PC-9 (cell line): ENCODE measurements around the gene INHBB. TPM values are rescaled to one million over a fixed set of nuclear protein-coding genes. Genes with fewer than 3 reads are reported as not detected.
A peak's percentile ranks its signal among the peaks of the same experiment; 100 is the strongest.

Experiments
- BruUV-seq: library from RNA; stranded (reverse); fragments of 400-500 nt; replicated peaks from 2 replicates; lab custom pipeline; 2021; lab: Mats Ljungman, UMichigan
- CTCF ChIA-PET: fragments of 300-600 bp; sonication (Branson Sonifier 250); formaldehyde crosslinking; loops from one replicate; lab custom pipeline; 2022; ENCODE audit warnings: antibody characterized with exemption; lab: Charles Lee
- POLR2A ChIA-PET: fragments of 300-600 bp; sonication (Branson Sonifier 250); formaldehyde crosslinking; loops from one replicate; lab custom pipeline; 2022; ENCODE audit warnings: antibody characterized with exemption; ENCODE audit not compliant: unreplicated experiment; lab: Charles Lee
- DNase-seq, 2 experiments: peaks; one replicate each; pipeline versions ENCODE4 v3.0.0 to v3.0.0-alpha.2; 2015 to 2022; ENCODE audit warnings: mixed read lengths in 1 of 2
- H2AFZ ChIP-seq: fragments of 200-600 bp; sonication (generic); 2 replicates; pipeline ENCODE4 v1.8.1; 2017; ENCODE audit warnings: antibody characterized with exemption
- H3F3A ChIP-seq: fragments of 200-600 bp; sonication (generic); 2 replicates; pipeline ENCODE4 v1.8.1; 2017; ENCODE audit warnings: antibody characterized with exemption, mild to moderate bottlenecking, low read depth; ENCODE audit not compliant: insufficient read depth
- H3K27ac ChIP-seq: fragments of 200-600 bp; sonication (generic); 2 replicates; pipeline ENCODE4 v1.6.1; 2016; ENCODE audit warnings: mixed run types
- H3K27me3 ChIP-seq: fragments of 200-600 bp; sonication (generic); 2 replicates; pipeline ENCODE4 v1.6.1; 2016; ENCODE audit warnings: low read depth, mixed run types; ENCODE audit not compliant: insufficient read depth
- H3K36me3 ChIP-seq: fragments of 200-600 bp; sonication (generic); 2 replicates; pipeline ENCODE4 v1.6.1; 2016; ENCODE audit warnings: low read depth, mixed run types
- H3K4me1 ChIP-seq: fragments of 200-600 bp; sonication (generic); replicated peaks from 2 replicates; pipeline ENCODE4 v1.6.1; 2016; ENCODE audit warnings: mixed run types; ENCODE audit not compliant: insufficient read depth
- H3K4me2 ChIP-seq: fragments of 200-600 bp; sonication (generic); 2 replicates; pipeline ENCODE4 v1.6.1; 2017; ENCODE audit warnings: mixed run types
- H3K4me3 ChIP-seq: fragments of 200-600 bp; sonication (generic); 2 replicates; pipeline ENCODE4 v1.6.1; 2016; ENCODE audit warnings: mixed run types
- H3K79me2 ChIP-seq: fragments of 200-600 bp; sonication (generic); 2 replicates; pipeline ENCODE4 v1.6.1; 2017; ENCODE audit warnings: low read depth, mixed run types
- H3K9me2 ChIP-seq: fragments of 200-600 bp; sonication (generic); 2 replicates; pipeline ENCODE4 v1.8.1; 2017; ENCODE audit warnings: mild to moderate bottlenecking; ENCODE audit not compliant: insufficient read depth
- H3K9me3 ChIP-seq: fragments of 200-600 bp; sonication (generic); 2 replicates; pipeline ENCODE4 v1.8.1; 2016; ENCODE audit warnings: low read depth; ENCODE audit not compliant: insufficient read depth
- H4K20me1 ChIP-seq: fragments of 200-600 bp; sonication (generic); 2 replicates; pipeline ENCODE4 v1.8.1; 2017; ENCODE audit not compliant: insufficient read depth
- CTCF ChIP-seq: fragments of 200-600 bp; sonication (generic); conservative IDR thresholded peaks from 2 replicates; pipeline ENCODE4 v1.6.1; 2017; ENCODE audit warnings: mixed run types, antibody characterized with exemption, mild to moderate bottlenecking, moderate library complexity
- EZH2 ChIP-seq: fragments of 200-600 bp; sonication (generic); IDR thresholded peaks from 2 replicates; pipeline ENCODE4 v1.8.0; 2017; ENCODE audit warnings: antibody characterized with exemption, low read depth
- intact Hi-C: fragments of 100-400 bp; cut with micrococcal nuclease; formaldehyde crosslinking; loops from one replicate; pipeline ENCODE4 v1.10.0; 2022; ENCODE audit not compliant: unreplicated experiment
- total RNA-seq: library from RNA; stranded (reverse); gene quantifications from 2 replicates; pipeline ENCODE4 v1.2.3, GENCODE V29; 2021

INHBB gene
- total RNA-seq, 1 experiment from 2014 or later: 57.5 TPM

- no peaks in the 10 kb centered on the region for H3K9me3 ChIP-seq
- ChIA-PET POLR2A (no interaction called here), CTCF (no interaction called here)
- H3F3A ChIP-seq: peaks cover 10% of the 10 kb centered on the region
- no peaks in the 10 kb centered on the region for H3K9me2 ChIP-seq
- H3K79me2 ChIP-seq: no peaks in the 10 kb centered on the region
- no peaks in the 10 kb centered on the region for H4K20me1 ChIP-seq
- no peak overlapping the region for H3K4me3 ChIP-seq
- DNase-seq: no peak
- peak overlapping the region; percentile 18 for H3K4me2 ChIP-seq
- no peak overlapping the region for H3K27ac ChIP-seq
- TF ChIP-seq CTCF (no peak), EZH2 (no peak)
- H3K4me1 ChIP-seq: peaks cover 33% of the 10 kb centered on the region
- intact Hi-C loops: loop anchor here (10.0 kb wide), 1 partner anchor 304 kb away; the partner anchor contains the start of gene EPB41L5
- BruUV-seq: no TSS peak
- no peak overlapping the region for H2AFZ ChIP-seq
- H3K27me3 ChIP-seq: no peaks in the 10 kb centered on the region
- H3K36me3 ChIP-seq: no peaks in the 10 kb centered on the region
Observed at GRCh38 chr2:120318626-120319025, 27.3 kb upstream of the INHBB start.

DNA sequence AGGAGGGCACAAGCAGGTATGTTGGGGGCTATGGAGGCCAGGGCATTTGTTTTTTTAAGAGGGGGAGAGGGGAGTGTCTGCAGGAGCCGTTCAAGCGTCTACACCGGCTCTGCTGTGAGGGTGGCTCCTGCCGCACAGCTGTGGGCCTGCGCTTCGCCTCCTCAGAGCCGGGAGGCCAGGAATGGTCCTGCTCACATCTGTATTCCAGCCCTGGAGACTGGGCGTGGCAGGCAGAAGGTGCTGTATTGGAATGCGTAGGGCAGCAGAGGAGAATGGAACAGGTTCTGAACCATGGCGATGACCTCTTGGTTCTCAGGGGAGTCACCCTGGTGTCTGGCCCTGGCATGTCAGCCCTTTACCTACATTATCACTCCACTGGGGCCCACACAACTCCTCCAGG, 26.8 kb upstream of the INHBB start:
- Histone ChIP-seq H3K36me3 (no peaks in the 10 kb centered on the region), H3K79me2 (no peaks in the 10 kb centered on the region), H3K4me2 (peak overlapping the region; percentile 18), H2AFZ (no peak overlapping the region), H3K27me3 (no peaks in the 10 kb centered on the region), H4K20me1 (no peaks in the 10 kb centered on the region), H3K4me1 (peaks cover 38% of the 10 kb centered on the region), H3F3A (peaks cover 11% of the 10 kb centered on the region), H3K9me2 (no peaks in the 10 kb centered on the region), H3K4me3 (no peak overlapping the region), H3K27ac (no peak overlapping the region), H3K9me3 (no peaks in the 10 kb centered on the region)
- no peak for TF ChIP-seq CTCF
- TF ChIP-seq EZH2: no peak
- peak; percentile 29 to 55 for DNase-seq
- intact Hi-C loops: loop anchor here (10.0 kb wide), 1 partner anchor 304 kb away; the partner anchor contains the start of gene EPB41L5
- no TSS peak for BruUV-seq
- ChIA-PET CTCF (no interaction called here), POLR2A (no interaction called here)

GRCh38 chr2:120319686-120320317, 26.1 kb upstream of the INHBB start:
- intact Hi-C loops: loop anchor here (10.0 kb wide), 1 partner anchor 305 kb away; the partner anchor contains the start of gene EPB41L5
- H3K9me2 ChIP-seq: no peaks in the 10 kb centered on the region
- CTCF ChIA-PET: interaction anchor here (0.6 to 1.4 kb wide), 3 partner anchors 115 to 358 kb away, joined by 3 to 7 read pairs (median 3); no protein-coding TSS in a partner anchor
- H3K4me2 ChIP-seq: peak overlapping the region; percentile 53
- H3K4me3 ChIP-seq: no peak overlapping the region
- H3K79me2 ChIP-seq: no peaks in the 10 kb centered on the region
- no peaks in the 10 kb centered on the region for H3K27me3 ChIP-seq
- H3K4me1 ChIP-seq: peaks cover 45% of the 10 kb centered on the region
- H2AFZ ChIP-seq: no peak overlapping the region
- peaks cover 17% of the 10 kb centered on the region for H3F3A ChIP-seq
- H4K20me1 ChIP-seq: no peaks in the 10 kb centered on the region
- no TSS peak for BruUV-seq
- DNase-seq: no peak
- TF ChIP-seq EZH2 (no peak), CTCF (no peak)
- POLR2A ChIA-PET: no interaction called here
- H3K27ac ChIP-seq: no peak overlapping the region
- H3K9me3 ChIP-seq: no peaks in the 10 kb centered on the region
- H3K36me3 ChIP-seq: no peaks in the 10 kb centered on the region
